ENCODE data around the gene CACNG5. TPM values are rescaled to one million over a fixed set of nuclear protein-coding genes. Genes with fewer than 3 reads are reported as not detected.
A peak's percentile ranks its signal among the peaks of the same experiment; 100 is the strongest.
"Not testable (repeated sequence)": the region's sequence is repeated elsewhere in the genome, so short reads cannot be mapped to it uniquely, and the experiment has no call there.

Gene CACNG5
- total RNA-seq, 1 experiment from 2014 or later, result not detected

DNA sequence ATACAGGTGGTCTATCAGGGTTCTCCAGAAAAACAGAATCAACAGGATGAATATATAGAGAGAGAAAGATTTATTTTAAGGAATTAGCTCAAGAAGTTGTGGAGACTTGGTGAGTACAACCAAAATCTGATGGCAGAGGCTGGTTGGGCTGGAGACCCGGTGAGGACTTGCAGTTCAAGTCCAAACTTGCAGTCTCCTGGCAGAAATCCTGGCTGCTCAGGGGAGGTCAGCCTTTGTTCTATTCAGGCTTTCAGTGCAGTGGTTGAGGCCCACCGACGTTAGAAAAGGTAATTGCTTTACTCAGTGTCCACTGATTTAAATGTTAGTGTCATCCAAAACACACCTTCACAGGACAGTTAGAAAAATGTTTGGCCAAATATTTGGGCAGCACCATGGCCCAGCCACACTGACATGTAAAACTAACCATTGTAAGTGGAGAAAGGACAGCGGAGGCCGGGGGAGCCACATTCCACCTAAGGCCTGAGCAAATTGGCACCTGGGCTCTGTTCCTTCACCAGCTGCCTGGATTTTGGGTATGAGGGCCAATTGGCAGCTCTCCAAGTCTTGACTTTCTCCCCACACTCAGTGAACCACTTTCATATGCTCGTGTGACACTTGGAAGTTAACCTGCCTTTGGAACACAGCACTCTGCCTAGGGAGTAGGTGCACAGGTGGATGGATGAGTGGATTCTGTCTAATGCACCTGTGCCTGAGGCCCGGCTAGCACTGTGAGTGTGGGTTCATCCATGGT is 54.7 kb downstream of the CACNG5 start:
- H3K27ac ChIP-seq, result no peak overlapping the region
- no peak overlapping the region for H3K4me3 ChIP-seq
- H3K36me3 ChIP-seq, result no peaks in the 10 kb centered on the region
- no peaks in the 10 kb centered on the region for H3K4me1 ChIP-seq (replicated peaks)
- H3K9me3 ChIP-seq (replicated peaks), result no peaks in the 10 kb centered on the region; the same call in 1 of the 2 replicates
- DNase-seq (ENCODE audit: low read depth in 1 of 2, low spot score in 2 of 2), result no peak
- peaks cover 5% of the 10 kb centered on the region; the same call in 1 of the 2 replicates for H3K27me3 ChIP-seq (replicated peaks)

GRCh38 chr17:66892246-66892645 is 57.3 kb downstream of the CACNG5 start:
- Histone ChIP-seq H3K36me3 (no peaks in the 10 kb centered on the region), H3K4me1 (replicated peaks) (no peaks in the 10 kb centered on the region), H3K27me3 (replicated peaks) (peaks cover 5% of the 10 kb centered on the region; the same call in 1 of the 2 replicates), H3K27ac (no peak overlapping the region), H3K4me3 (no peak overlapping the region), H3K9me3 (replicated peaks) (no peaks in the 10 kb centered on the region; the same call in 1 of the 2 replicates)
- DNase-seq (ENCODE audit: low read depth in 1 of 2, low spot score in 2 of 2), result no peak

GRCh38 chr17:66893382-66893781 is 58.5 kb downstream of the CACNG5 start:
- H3K27me3 ChIP-seq (replicated peaks), result peaks cover 5% of the 10 kb centered on the region; the same call in 1 of the 2 replicates
- no peaks in the 10 kb centered on the region for H3K36me3 ChIP-seq
- no peak overlapping the region for H3K27ac ChIP-seq
- H3K4me3 ChIP-seq, result no peak overlapping the region
- no peak for DNase-seq (ENCODE audit: low read depth in 1 of 2, low spot score in 2 of 2)
- no peaks in the 10 kb centered on the region for H3K4me1 ChIP-seq (replicated peaks)
- no peaks in the 10 kb centered on the region; the same call in 1 of the 2 replicates for H3K9me3 ChIP-seq (replicated peaks)

DNA sequence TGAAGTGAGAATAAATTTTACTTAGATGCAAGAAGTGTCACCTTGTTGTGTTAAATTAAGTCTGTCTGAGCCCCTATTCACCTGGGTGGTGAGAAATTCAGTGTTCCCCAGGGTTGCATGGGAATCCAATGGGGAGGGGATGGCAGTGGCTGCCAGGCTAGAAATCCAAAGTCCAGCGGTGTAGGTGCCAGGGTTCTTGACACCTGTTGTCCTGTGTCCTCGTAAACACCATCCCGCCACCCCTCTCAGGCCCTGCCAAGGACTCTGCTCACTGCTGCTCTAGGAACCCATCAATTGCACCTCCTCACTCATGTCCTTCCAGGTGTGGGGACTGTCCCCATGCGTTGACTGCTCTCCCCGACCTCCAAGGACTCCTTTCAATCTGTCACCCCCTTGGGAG is 58.9 kb downstream of the CACNG5 start:
- Histone ChIP-seq H3K4me3 (no peak overlapping the region), H3K27me3 (replicated peaks) (peaks cover 5% of the 10 kb centered on the region; the same call in 1 of the 2 replicates), H3K36me3 (no peaks in the 10 kb centered on the region), H3K27ac (no peak overlapping the region), H3K9me3 (replicated peaks) (no peaks in the 10 kb centered on the region; the same call in 1 of the 2 replicates), H3K4me1 (replicated peaks) (no peaks in the 10 kb centered on the region)
- DNase-seq (ENCODE audit: low read depth in 1 of 2, low spot score in 2 of 2), result no peak

- no peaks in the 10 kb centered on the region; the same call in 1 of the 2 replicates for H3K9me3 ChIP-seq (replicated peaks)
- no peak overlapping the region for H3K4me3 ChIP-seq
- H3K4me1 ChIP-seq (replicated peaks), result no peaks in the 10 kb centered on the region
- H3K27ac ChIP-seq, result no peak overlapping the region
- DNase-seq (ENCODE audit: low read depth in 1 of 2, low spot score in 2 of 2), result no peak
- no peaks in the 10 kb centered on the region for H3K36me3 ChIP-seq
- H3K27me3 ChIP-seq (replicated peaks), result peaks cover 2% of the 10 kb centered on the region; the same call in 1 of the 2 replicates
Measured at GRCh38 chr17:66897141-66897540, 62.2 kb downstream of the CACNG5 start.

DNA sequence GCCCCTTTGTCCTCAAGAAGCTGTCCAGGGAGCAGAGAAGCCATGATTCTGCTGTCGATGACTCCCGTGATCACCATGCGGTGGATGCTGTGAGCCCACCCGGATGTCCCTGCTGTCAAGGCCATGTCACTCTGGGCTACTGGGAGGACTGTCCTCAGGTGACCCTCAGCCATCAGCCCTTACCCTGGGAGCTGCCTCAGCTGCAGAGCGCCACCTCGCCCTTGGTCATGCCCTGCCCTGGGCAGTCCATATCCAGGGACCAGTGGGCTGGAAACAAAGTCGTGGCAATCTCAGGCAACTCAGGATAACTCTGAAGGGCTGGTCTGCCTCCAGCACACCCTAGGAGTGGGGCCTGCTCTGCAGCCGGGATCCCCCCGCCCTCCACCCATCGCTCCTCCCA is 63.6 kb downstream of the CACNG5 start:
- Histone ChIP-seq H3K27ac (no peak overlapping the region), H3K36me3 (no peaks in the 10 kb centered on the region), H3K4me3 (no peak overlapping the region), H3K27me3 (replicated peaks) (no peaks in the 10 kb centered on the region; the same call in 1 of the 2 replicates), H3K4me1 (replicated peaks) (no peaks in the 10 kb centered on the region), H3K9me3 (replicated peaks) (no peaks in the 10 kb centered on the region)
- DNase-seq (ENCODE audit: low read depth in 1 of 2, low spot score in 2 of 2), result no peak

GRCh38 chr17:66900126-66901010 is 65.5 kb downstream of the CACNG5 start:
- no peak for DNase-seq (ENCODE audit: low read depth in 1 of 2, low spot score in 2 of 2)
- Histone ChIP-seq H3K36me3 (no peaks in the 10 kb centered on the region), H3K4me3 (no peak overlapping the region), H3K27me3 (replicated peaks) (no peaks in the 10 kb centered on the region), H3K27ac (no peak overlapping the region), H3K9me3 (replicated peaks) (no peaks in the 10 kb centered on the region), H3K4me1 (replicated peaks) (peaks cover 16% of the 10 kb centered on the region)

DNA sequence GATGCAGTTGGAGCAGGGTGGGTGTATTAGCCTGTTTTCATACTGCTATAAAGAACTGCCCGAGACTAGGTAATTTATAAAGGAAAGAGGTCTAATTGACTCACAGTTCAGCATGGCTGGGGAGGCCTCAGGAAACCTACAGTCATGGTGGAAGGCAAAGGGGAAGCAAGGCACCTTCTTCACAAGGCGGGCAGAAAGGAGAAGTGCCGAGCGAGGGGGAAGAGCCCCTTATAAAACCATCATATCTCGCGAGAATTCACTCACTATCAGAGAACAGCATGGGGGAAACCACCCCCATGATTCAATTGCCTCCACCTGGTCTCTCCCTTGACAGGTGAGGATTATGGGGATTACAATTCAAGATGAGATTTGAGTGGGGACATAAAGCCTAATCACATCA is 68.4 kb downstream of the CACNG5 start:
- not testable (repeated sequence) for H3K4me3 ChIP-seq; H3K27me3 ChIP-seq (replicated peaks)

DNA sequence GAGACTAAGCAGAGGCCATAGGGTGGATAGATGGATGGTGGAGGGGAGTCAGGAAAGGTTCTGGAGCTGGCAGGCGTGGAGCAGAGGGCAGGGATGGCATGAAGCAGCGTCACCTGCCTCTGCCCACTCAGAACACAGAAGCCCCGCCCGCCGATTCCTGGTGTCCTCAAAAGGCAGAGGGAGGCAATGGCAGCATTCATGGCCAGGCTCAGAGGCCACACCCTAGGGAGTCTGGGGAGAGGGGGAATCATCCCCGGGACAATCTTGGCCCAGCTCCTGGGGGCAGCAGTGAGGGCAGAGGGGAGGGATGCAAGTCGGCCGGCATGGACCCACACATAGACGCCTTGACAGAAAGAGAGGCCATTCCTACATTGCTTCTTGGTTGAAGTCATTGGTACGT is 68.9 kb downstream of the CACNG5 start:
- Histone ChIP-seq H3K4me3 (no peak overlapping the region), H3K36me3 (no peaks in the 10 kb centered on the region), H3K9me3 (replicated peaks) (no peaks in the 10 kb centered on the region), H3K4me1 (replicated peaks) (peaks cover 28% of the 10 kb centered on the region), H3K27ac (no peak overlapping the region), H3K27me3 (replicated peaks) (no peaks in the 10 kb centered on the region)
- no peak for DNase-seq (ENCODE audit: low read depth in 1 of 2, low spot score in 2 of 2)

More for the DNA sequence above, 68.4 kb downstream of the CACNG5 start:
- not testable (repeated sequence) for DNase-seq (ENCODE audit: low read depth in 1 of 2, low spot score in 2 of 2); H3K36me3 ChIP-seq; H3K9me3 ChIP-seq (replicated peaks); H3K27ac ChIP-seq
- peaks cover 28% of the 10 kb centered on the region for H3K4me1 ChIP-seq (replicated peaks)

DNA sequence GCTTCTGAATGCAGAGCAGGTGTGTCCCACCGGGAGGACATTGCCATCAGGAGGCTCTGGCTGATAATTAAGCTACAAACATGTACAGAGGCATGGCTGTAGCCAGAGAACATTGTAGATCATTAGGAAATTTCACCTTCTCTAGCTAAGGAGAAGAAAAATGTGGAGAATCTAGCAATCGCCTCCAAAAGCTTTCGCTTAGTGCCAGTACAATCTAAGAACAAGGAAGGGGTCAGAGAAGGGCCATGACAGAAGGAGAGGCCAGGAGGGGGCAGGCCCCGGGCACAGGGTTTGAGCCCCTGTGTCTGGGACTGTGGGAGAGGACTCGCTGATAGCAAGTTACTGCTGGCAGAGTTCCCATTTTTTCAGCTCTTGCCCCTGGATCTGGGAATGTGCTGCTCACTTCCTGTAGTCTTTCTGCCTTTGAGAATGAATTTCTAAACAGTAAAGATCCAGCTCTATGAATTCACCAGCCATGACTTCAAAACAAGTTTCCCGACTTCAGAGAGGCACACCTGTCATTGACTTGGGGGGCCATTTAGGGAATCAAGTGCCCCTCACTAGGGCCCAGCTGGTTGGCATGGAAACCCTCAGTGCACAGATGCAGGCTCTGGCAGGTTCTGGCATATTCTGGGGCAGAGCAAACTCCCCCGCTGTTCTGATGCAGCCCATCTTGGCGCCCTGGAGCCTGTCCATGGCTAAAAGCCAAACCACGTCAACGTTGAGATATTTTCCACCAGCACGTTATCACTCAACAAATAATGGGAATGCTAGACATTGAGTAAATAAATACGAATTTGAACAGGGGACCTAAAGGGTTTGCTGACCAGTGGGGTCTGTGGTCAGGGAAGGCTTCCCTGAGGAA is 70.1 kb downstream of the CACNG5 start:
- H3K4me1 ChIP-seq (replicated peaks), result peaks cover 28% of the 10 kb centered on the region
- peak; percentile 90 to 95 for DNase-seq (ENCODE audit: low read depth in 1 of 2, low spot score in 2 of 2)
- no peak overlapping the region for H3K4me3 ChIP-seq
- H3K27me3 ChIP-seq (replicated peaks), result no peaks in the 10 kb centered on the region
- no peaks in the 10 kb centered on the region for H3K9me3 ChIP-seq (replicated peaks)
- H3K27ac ChIP-seq, result peak overlapping the region; percentile 76
- no peaks in the 10 kb centered on the region for H3K36me3 ChIP-seq

- Histone ChIP-seq H3K9me3 (replicated peaks) (no peaks in the 10 kb centered on the region), H3K36me3 (no peaks in the 10 kb centered on the region), H3K4me1 (replicated peaks) (peaks cover 28% of the 10 kb centered on the region), H3K4me3 (no peak overlapping the region), H3K27ac (no peak overlapping the region), H3K27me3 (replicated peaks) (no peaks in the 10 kb centered on the region)
- peak; percentile 69 to 90 for DNase-seq (ENCODE audit: low read depth in 1 of 2, low spot score in 2 of 2)
Measured at GRCh38 chr17:66906321-66907278, 71.7 kb downstream of the CACNG5 start.

GRCh38 chr17:66909804-66910373 is 75.0 kb downstream of the CACNG5 start:
- Histone ChIP-seq H3K4me3 (no peak overlapping the region), H3K27me3 (replicated peaks) (no peaks in the 10 kb centered on the region), H3K27ac (no peak overlapping the region), H3K36me3 (no peaks in the 10 kb centered on the region), H3K9me3 (replicated peaks) (0 out of 2 replicates have a peak, but pooled peaks cover 3% of the 10 kb centered on the region), H3K4me1 (replicated peaks) (peaks cover 17% of the 10 kb centered on the region)
- no peak for DNase-seq (ENCODE audit: low read depth in 1 of 2, low spot score in 2 of 2)
